ENCODE data around the gene PHTF2. TPM values are rescaled to one million over a fixed set of nuclear protein-coding genes. Genes with fewer than 3 reads are reported as not detected.

Gene PHTF2
- total RNA-seq, 1 experiment from 2014 or later: 68.9 TPM

DNA sequence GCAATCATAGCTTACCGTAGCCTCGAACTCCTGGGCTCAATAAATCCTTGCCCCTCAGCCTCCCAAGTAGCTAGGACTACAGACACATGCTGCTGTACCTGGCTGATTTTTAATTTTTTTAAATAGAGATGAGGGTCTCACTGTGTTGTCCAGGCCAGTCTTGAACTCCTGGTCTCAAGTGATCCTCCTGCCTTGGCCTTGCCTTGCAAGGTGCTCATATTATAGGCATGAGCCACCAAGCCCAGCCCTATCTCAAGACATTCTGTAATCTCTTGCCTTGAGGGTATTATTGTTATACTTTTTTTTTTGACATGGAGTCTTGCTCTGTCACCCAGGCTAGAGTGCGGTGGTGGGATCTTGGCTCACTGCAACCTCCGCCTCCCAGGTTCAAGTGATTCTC, 86.6 kb downstream of the PHTF2 start:
- Histone ChIP-seq H3K9me3 (replicated peaks) (no peaks in the 10 kb centered on the region), H3K27ac (no peak overlapping the region), H3K36me3 (no peaks in the 10 kb centered on the region), H3K4me1 (replicated peaks) (peaks cover 5% of the 10 kb centered on the region), H3K4me3 (no peak overlapping the region), H3K27me3 (replicated peaks) (no peaks in the 10 kb centered on the region)
- DNase-seq (ENCODE audit: low read depth in 1 of 2, low spot score in 2 of 2): no peak

DNA sequence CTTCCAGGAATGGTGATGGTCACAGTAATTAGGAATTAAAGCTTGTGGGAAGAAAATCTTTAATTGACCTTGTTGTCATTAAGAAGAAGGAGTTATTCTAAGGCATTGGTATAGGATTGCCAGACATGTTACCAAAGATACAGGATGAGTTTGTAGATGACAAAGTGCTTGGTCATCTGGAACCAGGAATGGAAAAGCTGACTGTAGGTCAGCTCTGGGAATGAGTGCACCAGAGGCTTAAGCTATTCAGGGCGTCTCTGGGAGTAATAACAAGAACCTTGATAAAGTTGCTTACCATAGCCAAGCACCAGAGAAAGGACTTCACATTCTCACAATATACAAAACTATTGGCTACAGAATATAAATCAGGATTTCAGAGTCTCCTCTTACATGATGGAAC, 89.0 kb downstream of the PHTF2 start:
- DNase-seq (ENCODE audit: low read depth in 1 of 2, low spot score in 2 of 2): no peak
- no peaks in the 10 kb centered on the region for H3K9me3 ChIP-seq (replicated peaks)
- H3K4me1 ChIP-seq (replicated peaks): peaks cover 5% of the 10 kb centered on the region
- H3K4me3 ChIP-seq: no peak overlapping the region
- no peak overlapping the region for H3K27ac ChIP-seq
- H3K27me3 ChIP-seq (replicated peaks): no peaks in the 10 kb centered on the region
- H3K36me3 ChIP-seq: no peaks in the 10 kb centered on the region

DNA sequence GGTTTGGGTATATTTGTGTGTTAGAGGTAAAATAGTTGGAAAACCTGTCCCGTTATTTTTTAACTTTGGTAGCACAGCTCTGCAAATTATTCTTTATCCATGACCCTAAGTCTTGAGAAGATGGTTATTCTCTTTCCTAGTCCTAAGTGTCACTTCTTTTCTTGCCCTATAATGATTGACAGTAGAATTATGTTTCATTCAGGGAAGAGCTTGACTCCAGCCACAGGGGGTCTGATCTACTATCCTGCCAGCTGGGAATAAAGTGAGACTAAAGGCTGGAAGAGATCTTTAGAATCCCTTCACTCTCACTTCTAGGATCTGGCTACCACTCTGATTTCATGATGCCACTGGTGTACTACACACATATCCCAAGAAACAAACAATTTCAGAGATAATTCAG, 90.4 kb downstream of the PHTF2 start:
- H3K27ac ChIP-seq: no peak overlapping the region
- H3K9me3 ChIP-seq (replicated peaks): no peaks in the 10 kb centered on the region
- H3K4me1 ChIP-seq (replicated peaks): peaks cover 5% of the 10 kb centered on the region
- no peak for DNase-seq (ENCODE audit: low read depth in 1 of 2, low spot score in 2 of 2)
- H3K36me3 ChIP-seq: no peaks in the 10 kb centered on the region
- no peaks in the 10 kb centered on the region for H3K27me3 ChIP-seq (replicated peaks)
- H3K4me3 ChIP-seq: no peak overlapping the region

DNA sequence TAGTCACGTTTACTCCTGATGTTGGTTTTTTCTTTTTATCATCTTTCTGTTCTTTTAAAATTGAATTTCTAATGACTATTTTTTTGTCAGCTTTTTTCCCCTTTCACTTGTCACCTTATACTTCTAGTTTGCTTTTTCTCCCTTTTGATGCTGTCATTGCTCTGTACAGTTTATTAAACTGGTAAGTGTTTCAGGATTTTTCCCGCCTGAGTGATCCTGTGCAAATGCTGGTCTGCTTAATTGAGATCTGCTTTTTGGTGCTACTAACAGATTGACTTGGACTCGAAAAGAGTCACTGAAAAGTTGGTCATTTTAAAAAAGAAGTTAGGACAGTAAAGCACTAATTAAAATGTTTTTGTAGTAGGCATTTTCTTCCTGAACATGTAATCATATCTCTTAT, 95.2 kb downstream of the PHTF2 start:
- Histone ChIP-seq H3K4me3 (no peak overlapping the region), H3K27ac (no peak overlapping the region), H3K36me3 (no peaks in the 10 kb centered on the region), H3K4me1 (replicated peaks) (peaks cover under 1% of the 10 kb centered on the region), H3K27me3 (replicated peaks) (no peaks in the 10 kb centered on the region), H3K9me3 (replicated peaks) (no peaks in the 10 kb centered on the region)
- DNase-seq (ENCODE audit: low read depth in 1 of 2, low spot score in 2 of 2): no peak

DNA sequence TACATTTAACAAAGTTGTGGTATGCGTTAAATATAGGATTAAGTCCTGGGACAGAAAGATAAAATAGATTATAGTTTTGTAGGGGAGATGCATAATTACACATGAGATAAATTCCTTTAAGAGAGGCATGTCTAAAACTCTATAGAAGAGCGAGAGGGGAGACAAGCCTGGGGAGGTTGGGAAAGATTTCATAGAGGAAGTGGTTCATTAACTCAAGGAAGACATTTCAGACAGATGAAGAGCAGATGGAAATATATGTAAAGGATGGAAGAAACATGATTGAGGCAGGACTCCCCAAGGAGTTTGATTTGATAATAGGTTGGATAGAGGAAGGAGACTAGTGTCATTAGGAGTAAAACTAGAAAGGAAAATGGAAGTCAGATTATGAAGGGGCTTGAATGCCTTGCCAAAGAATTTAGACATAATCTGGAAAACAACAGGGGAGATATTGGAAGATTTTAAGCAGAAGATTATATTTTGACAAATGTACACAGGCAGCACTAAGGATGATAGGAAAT, 96.1 kb downstream of the PHTF2 start:
- H3K36me3 ChIP-seq: no peaks in the 10 kb centered on the region
- H3K4me1 ChIP-seq (replicated peaks): peaks cover 4% of the 10 kb centered on the region
- H3K4me3 ChIP-seq: no peak overlapping the region
- H3K27me3 ChIP-seq (replicated peaks): no peaks in the 10 kb centered on the region
- DNase-seq (ENCODE audit: low read depth in 1 of 2, low spot score in 2 of 2): no peak
- no peaks in the 10 kb centered on the region for H3K9me3 ChIP-seq (replicated peaks)
- H3K27ac ChIP-seq: no peak overlapping the region

DNA sequence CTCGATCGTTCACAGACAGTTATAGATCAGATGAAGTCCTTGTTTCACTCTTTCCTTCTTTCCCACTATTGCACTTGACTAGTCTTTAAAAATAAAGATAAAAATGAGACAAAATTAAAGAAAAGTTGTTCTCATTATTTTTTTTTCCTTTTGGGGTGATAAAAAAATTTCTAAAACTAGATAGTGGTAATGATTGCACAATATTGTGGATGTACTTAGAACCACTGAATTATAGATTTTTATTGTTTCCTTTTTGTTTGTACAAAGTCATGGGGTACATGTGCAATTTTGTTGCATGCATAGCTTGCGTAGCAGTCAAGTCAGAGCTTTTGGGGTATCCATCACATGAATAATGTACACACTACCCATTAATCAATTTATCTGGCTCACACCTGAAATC, 97.3 kb downstream of the PHTF2 start:
- H3K9me3 ChIP-seq (replicated peaks): no peaks in the 10 kb centered on the region
- H3K4me1 ChIP-seq (replicated peaks): peaks cover 4% of the 10 kb centered on the region
- no peak overlapping the region for H3K27ac ChIP-seq
- H3K4me3 ChIP-seq: no peak overlapping the region
- no peak for DNase-seq (ENCODE audit: low read depth in 1 of 2, low spot score in 2 of 2)
- H3K36me3 ChIP-seq: no peaks in the 10 kb centered on the region
- no peaks in the 10 kb centered on the region for H3K27me3 ChIP-seq (replicated peaks)

DNA sequence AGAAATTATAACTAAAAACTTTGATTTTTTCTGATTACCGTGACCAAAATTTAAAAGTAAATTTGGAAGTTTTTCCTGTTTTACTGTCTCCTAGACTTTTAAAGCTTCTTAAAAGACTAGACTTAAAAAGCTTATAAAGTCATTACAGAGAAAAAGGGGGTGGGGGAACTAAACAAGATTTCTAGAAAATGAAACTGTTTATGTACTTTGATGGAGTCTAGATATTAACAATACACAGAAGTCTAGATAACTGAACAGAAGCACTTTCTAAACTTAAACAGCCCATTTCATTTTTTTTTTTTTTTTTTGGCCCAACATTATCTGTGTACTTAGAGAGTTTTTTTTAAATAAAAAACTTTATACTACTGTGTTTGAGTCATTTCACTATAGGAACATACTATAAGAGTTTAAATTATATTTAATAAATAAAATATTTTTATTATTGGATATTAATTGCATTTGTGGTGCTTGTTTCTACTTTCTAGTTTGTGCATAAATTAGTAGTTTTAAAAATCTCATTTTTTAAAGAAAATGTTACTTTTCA, 98.5 kb downstream of the PHTF2 start:
- DNase-seq (ENCODE audit: low read depth in 1 of 2, low spot score in 2 of 2): no peak
- Histone ChIP-seq H3K9me3 (replicated peaks) (no peaks in the 10 kb centered on the region), H3K27me3 (replicated peaks) (no peaks in the 10 kb centered on the region), H3K36me3 (no peaks in the 10 kb centered on the region; the same call in 1 of the 2 replicates), H3K27ac (no peak overlapping the region), H3K4me1 (replicated peaks) (peaks cover 4% of the 10 kb centered on the region), H3K4me3 (no peak overlapping the region)

DNA sequence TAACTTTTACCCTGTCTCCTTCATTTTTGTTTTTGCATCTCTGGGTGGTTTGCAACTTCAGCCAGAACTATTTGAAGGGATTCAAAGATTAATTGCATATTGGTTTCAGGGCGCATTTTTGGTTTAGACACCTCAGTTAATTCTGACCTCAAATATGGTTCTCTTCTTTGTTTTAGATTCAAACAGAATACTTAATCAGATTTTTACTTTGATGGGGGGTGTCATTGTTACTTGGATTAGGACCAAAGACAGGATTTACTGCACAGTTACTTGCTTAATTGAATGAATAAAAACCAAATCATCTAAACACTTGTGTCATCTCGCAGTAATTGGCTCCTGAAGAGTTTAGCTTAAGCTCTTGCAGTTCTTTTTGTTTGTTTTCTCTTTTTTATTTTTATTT, 100.9 kb downstream of the PHTF2 start:
- no peak for DNase-seq (ENCODE audit: low read depth in 1 of 2, low spot score in 2 of 2)
- Histone ChIP-seq H3K36me3 (no peaks in the 10 kb centered on the region; the same call in 1 of the 2 replicates), H3K4me1 (replicated peaks) (peaks cover 4% of the 10 kb centered on the region)

DNA sequence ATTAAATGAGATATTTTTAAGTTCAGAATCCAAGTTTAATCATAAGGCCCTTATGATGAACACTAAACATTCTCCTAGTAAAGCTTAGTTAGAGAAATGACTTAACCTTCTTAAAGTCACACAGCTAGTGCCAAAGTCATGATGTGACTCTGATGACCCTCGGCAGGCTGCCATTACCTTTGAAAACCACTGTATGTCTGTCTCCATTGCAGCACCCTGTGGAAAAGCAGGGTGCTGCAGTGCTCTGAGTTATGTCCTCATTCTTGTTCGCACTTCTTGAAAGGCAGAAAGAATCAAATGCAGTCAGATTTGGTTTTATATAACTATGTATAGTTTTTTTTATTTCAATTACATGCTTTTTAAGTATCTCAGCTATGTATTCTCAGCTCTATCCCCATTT, 105.0 kb downstream of the PHTF2 start:
- H3K36me3 ChIP-seq: no peaks in the 10 kb centered on the region; the same call in 1 of the 2 replicates
- H3K9me3 ChIP-seq (replicated peaks): no peaks in the 10 kb centered on the region
- H3K4me1 ChIP-seq (replicated peaks): peaks cover 4% of the 10 kb centered on the region
- H3K4me3 ChIP-seq: no peak overlapping the region
- no peak for DNase-seq (ENCODE audit: low read depth in 1 of 2, low spot score in 2 of 2)
- H3K27ac ChIP-seq: no peak overlapping the region
- H3K27me3 ChIP-seq (replicated peaks): no peaks in the 10 kb centered on the region

More for the DNA sequence above, 100.9 kb downstream of the PHTF2 start:
- H3K9me3 ChIP-seq (replicated peaks): no peaks in the 10 kb centered on the region
- no peak overlapping the region for H3K4me3 ChIP-seq
- H3K27ac ChIP-seq: no peak overlapping the region
- no peaks in the 10 kb centered on the region for H3K27me3 ChIP-seq (replicated peaks)

DNA sequence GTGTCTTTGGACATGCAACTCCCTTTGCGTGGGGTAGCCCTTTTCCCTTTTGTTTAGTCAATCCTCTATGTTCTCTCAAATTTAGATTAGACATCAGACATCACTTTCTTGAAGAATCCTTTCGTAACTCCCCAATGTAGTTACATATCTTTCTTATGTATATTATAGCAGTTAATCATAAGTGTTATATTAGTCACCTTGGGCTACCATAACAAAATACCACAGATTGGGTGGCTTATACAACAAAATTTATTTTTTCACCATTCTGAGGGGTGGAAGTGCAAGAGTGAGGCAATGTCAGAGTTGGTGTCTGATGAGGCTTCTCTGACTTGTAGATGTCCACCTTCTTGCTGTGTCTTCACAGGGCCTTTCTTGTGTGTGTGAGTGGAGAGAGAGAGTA, 105.7 kb downstream of the PHTF2 start:
- DNase-seq (ENCODE audit: low read depth in 1 of 2, low spot score in 2 of 2): no peak
- Histone ChIP-seq H3K4me1 (replicated peaks) (no peaks in the 10 kb centered on the region; the same call in 1 of the 2 replicates), H3K27me3 (replicated peaks) (no peaks in the 10 kb centered on the region), H3K4me3 (no peak overlapping the region), H3K9me3 (replicated peaks) (no peaks in the 10 kb centered on the region), H3K27ac (no peak overlapping the region), H3K36me3 (no peaks in the 10 kb centered on the region; the same call in 1 of the 2 replicates)

DNA sequence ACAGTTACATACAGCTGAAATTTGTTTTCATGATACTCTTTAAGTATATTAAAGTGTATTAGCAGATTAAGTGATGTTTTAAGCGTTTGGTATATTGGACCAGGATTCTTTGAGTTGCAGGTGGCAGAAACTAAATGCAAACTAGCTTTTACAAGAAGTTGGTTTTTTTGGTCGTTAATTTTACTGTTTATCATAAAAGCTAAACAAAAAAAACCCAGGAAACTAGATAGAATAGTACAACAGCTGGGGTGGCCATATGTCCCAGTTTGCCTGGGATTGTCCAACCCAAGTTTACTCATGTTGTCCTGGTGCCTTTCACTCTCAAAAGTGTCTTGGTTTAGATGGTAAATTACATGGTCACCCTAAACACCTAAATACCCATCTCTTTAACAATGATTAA, 108.7 kb downstream of the PHTF2 start:
- Histone ChIP-seq H3K4me1 (replicated peaks) (no peaks in the 10 kb centered on the region), H3K27me3 (replicated peaks) (no peaks in the 10 kb centered on the region), H3K4me3 (no peak overlapping the region), H3K36me3 (no peaks in the 10 kb centered on the region; the same call in 1 of the 2 replicates), H3K9me3 (replicated peaks) (no peaks in the 10 kb centered on the region), H3K27ac (no peak overlapping the region)
- DNase-seq (ENCODE audit: low read depth in 1 of 2, low spot score in 2 of 2): no peak

DNA sequence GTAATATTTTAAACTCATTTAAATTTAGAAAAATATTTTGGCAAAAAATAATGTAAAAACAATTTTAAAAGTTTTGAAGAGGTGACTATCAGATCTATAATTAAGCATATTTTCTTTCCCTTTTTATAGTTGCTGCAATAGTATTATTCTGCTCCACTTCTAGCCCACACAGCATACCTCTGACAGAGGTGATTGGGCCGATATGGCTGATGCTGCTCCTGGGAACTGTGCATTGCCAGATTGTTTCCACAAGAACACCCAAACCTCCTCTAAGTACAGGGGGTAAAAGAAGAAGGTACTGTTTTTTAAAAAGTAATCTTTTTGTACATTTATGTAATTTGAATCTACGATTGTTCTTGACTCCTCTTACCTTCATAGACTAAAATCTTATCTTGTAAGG, 110.1 kb downstream of the PHTF2 start:
- Histone ChIP-seq H3K36me3 (no peaks in the 10 kb centered on the region; the same call in 1 of the 2 replicates), H3K4me3 (no peak overlapping the region), H3K27ac (no peak overlapping the region), H3K9me3 (replicated peaks) (no peaks in the 10 kb centered on the region), H3K27me3 (replicated peaks) (no peaks in the 10 kb centered on the region), H3K4me1 (replicated peaks) (no peaks in the 10 kb centered on the region)
- no peak for DNase-seq (ENCODE audit: low read depth in 1 of 2, low spot score in 2 of 2)

DNA sequence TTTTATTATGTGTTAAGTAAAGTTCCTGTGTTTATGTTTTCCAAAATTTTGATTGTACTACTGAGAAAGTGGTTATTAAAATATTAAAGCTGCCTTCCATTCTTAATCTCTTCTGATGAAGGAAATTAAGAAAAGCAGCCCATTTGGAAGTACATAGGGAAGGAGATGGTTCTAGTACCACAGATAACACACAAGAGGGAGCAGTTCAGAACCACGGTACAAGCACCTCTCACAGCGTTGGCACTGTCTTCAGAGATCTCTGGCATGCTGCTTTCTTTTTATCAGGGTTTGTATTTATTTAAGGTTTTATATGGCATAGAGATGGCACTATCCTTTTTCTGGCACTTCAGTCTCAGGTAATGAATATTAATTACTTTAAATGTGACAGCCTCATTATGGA, 111.6 kb downstream of the PHTF2 start:
- no peak for DNase-seq (ENCODE audit: low read depth in 1 of 2, low spot score in 2 of 2)
- Histone ChIP-seq H3K4me3 (no peak overlapping the region), H3K9me3 (replicated peaks) (no peaks in the 10 kb centered on the region), H3K4me1 (replicated peaks) (no peaks in the 10 kb centered on the region), H3K27me3 (replicated peaks) (no peaks in the 10 kb centered on the region), H3K27ac (no peak overlapping the region), H3K36me3 (no peaks in the 10 kb centered on the region; the same call in 1 of the 2 replicates)

DNA sequence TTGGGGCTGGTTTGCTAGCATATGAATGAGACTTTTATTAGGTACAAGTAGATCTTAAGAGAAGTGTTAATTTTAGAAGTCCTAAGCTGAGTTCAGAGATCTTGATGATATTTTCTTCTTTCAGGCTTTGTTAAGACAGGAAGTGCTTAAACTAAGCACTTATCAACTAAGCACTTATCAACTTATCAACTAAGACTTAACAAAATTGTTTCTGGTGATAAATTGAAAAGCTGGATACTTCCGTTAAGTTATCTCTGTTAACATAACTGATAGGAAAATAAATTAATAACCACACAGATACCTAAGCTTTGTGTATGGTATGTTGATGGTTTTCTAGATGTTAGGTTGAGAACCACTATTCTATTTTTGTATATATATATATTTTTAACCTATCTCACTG, 113.7 kb downstream of the PHTF2 start:
- H3K27me3 ChIP-seq (replicated peaks): no peaks in the 10 kb centered on the region
- no peaks in the 10 kb centered on the region for H3K4me1 ChIP-seq (replicated peaks)
- H3K4me3 ChIP-seq: no peak overlapping the region

More for the DNA sequence above, 113.7 kb downstream of the PHTF2 start:
- no peaks in the 10 kb centered on the region; the same call in 1 of the 2 replicates for H3K36me3 ChIP-seq
- no peak overlapping the region for H3K27ac ChIP-seq
- no peak for DNase-seq (ENCODE audit: low read depth in 1 of 2, low spot score in 2 of 2)
- H3K9me3 ChIP-seq (replicated peaks): no peaks in the 10 kb centered on the region

All from SJSA1 (cell line).